ENCODE results near the gene ABHD14A.

DNA sequence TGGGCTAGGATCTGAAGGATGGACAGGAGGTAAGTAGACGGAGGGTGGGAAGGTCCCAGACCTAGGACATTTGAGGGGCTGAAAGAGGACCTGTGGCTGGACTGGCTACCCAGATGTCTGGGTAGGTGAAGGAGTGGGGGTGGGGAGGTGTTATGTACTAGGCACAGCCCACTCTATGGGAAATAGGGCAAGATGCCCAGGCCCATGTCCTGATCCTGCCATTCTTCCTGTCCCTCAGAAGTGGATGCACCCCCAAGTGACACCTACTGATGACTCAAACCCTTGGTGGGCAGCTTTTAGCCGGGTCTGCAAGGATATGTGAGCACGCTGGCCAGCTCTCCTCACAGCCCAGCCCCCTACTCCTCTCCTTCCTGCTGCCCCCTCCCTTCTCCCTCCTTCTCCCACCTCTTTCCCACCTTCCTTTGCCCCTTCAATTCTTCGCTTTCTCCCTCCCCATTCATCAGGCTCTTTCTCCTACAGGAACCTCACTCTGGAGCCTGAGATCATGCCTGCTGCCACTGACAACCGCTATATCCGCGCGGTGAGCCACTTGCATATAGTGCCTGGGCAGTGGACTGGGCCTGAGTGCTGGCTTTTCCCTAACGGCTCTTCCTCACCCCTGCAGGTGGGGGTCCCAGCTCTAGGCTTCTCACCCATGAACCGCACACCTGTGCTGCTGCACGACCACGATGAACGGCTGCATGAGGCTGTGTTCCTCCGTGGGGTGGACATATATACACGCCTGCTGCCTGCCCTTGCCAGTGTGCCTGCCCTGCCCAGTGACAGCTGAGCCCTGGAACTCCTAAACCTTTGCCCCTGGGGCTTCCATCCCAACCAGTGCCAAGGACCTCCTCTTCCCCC is 13.7 kb downstream of the ABHD14A start:
- TF ChIP-seq GATA2 (IDR thresholded peaks at IDR 0.05; ENCODE audit: low read depth, low read length), result no peak
- TF ChIP-seq GATA3 (IDR thresholded peaks at IDR 0.05; ENCODE audit: low read depth, low read length), result no peak
